GM12878 (cell line): ENCODE data around the gene MEIS1. TPM values are rescaled to one million over a fixed set of nuclear protein-coding genes. Genes with fewer than 3 reads are reported as not detected.

ENCODE experiments used
- ATAC-seq: fragments of 200-7000 bp; cut with Tn5 transposase; 3 replicates; pipeline ENCODE4 v1.9.1; 2020; ENCODE audit warnings: mild to moderate bottlenecking, moderate library complexity
- BruUV-seq: library from RNA; stranded (reverse); fragments of 400-500 nt; replicated peaks from 2 replicates; lab custom pipeline; 2021; lab: Mats Ljungman, UMichigan
- CTCF ChIA-PET: fragments of 300-600 bp; sonication (Branson Sonifier 250); formaldehyde crosslinking; extraction: SDS; loops from one replicate; lab custom pipeline; 2021; ENCODE audit warnings: inconsistent platforms; lab: Yijun Ruan, JAX
- POLR2A ChIA-PET: fragments of 350-600 bp; formaldehyde crosslinking; extraction: SDS; loops from one replicate; lab custom pipeline; 2021; ENCODE audit warnings: inconsistent platforms; lab: Charles Lee
- RAD21 ChIA-PET: fragments of 300-600 bp; sonication (Branson Sonifier 250); formaldehyde crosslinking; loops from one replicate; lab custom pipeline; 2023; ENCODE audit warnings: antibody characterized with exemption; ENCODE audit not compliant: unreplicated experiment; lab: Charles Lee
- SMC1A ChIA-PET: fragments of 300-600 bp; sonication (Branson Sonifier 250); formaldehyde crosslinking; loops from one replicate; lab custom pipeline; 2023; ENCODE audit not compliant: unreplicated experiment, uncharacterized antibody; lab: Charles Lee
- DNase-seq: peaks from one replicate; pipeline ENCODE4 v3.0.0-alpha.2; 2011; ENCODE audit warnings: low read depth, low spot score
- FAIRE-seq: peaks from 3 replicates; lab custom pipeline; 2011; peaks lifted over from hg19 to GRCh38; lab: Jason Lieb, UNC
- H2AFZ ChIP-seq: 2 replicates; pipeline ENCODE4 v1.6.0; 2011; ENCODE audit warnings: low read depth, low read length, control low read depth; ENCODE audit not compliant: control insufficient read depth
- H3K27ac ChIP-seq: 2 replicates; pipeline ENCODE4 v1.5.1; 2011; ENCODE audit warnings: control low read depth; ENCODE audit not compliant: control insufficient read depth, insufficient read depth
- H3K27me3 ChIP-seq, 2 experiments: replicated peaks in 1 of 2; 2 replicates each; pipeline versions ENCODE4 v1.6.0 to v1.6.1; 2011; ENCODE audit warnings: low read length in 1 of 2; ENCODE audit not compliant: control insufficient read depth in 2 of 2, insufficient read depth in 2 of 2
- H3K36me3 ChIP-seq, 2 experiments: 2 replicates each; pipeline ENCODE4 v1.5.1; 2011; ENCODE audit warnings: low read length in 1 of 2; ENCODE audit not compliant: control insufficient read depth in 2 of 2, insufficient read depth in 2 of 2
- H3K4me1 ChIP-seq: 2 replicates; pipeline ENCODE4 v1.6.1; 2011; ENCODE audit warnings: mild to moderate bottlenecking, low read length, moderate library complexity, mixed read lengths; ENCODE audit not compliant: control insufficient read depth, insufficient read depth
- H3K4me2 ChIP-seq: 2 replicates; pipeline ENCODE4 v1.6.0; 2011; ENCODE audit warnings: control low read depth; ENCODE audit not compliant: control insufficient read depth, insufficient read depth
- H3K4me3 ChIP-seq: fragments of 200-600 bp; sonication (generic); 2 replicates; pipeline ENCODE4 v1.5.1; 2016
- H3K79me2 ChIP-seq: 2 replicates; pipeline ENCODE4 v1.6.0; 2011; ENCODE audit warnings: low read length; ENCODE audit not compliant: control insufficient read depth, insufficient read depth
- H3K9ac ChIP-seq: 2 replicates; pipeline ENCODE4 v1.8.0; 2011; ENCODE audit warnings: low read length, control low read depth, mixed read lengths; ENCODE audit not compliant: control insufficient read depth, insufficient read depth
- H3K9me3 ChIP-seq: replicated peaks from 3 replicates; pipeline ENCODE4 v1.5.1; 2011; ENCODE audit warnings: mild to moderate bottlenecking, low read length; ENCODE audit not compliant: control insufficient read depth, insufficient read depth
- H4K20me1 ChIP-seq: 2 replicates; pipeline ENCODE4 v1.6.0; 2011; ENCODE audit not compliant: control insufficient read depth, insufficient read depth
- CBFB ChIP-seq: IDR thresholded peaks from 2 replicates; pipeline ENCODE4 v1.6.1; 2016; ENCODE audit warnings: antibody characterized with exemption, low read depth
- CHD4 ChIP-seq: fragments of 200-600 bp; sonication (generic); IDR thresholded peaks from 2 replicates; pipeline ENCODE4 v1.6.1; 2016; ENCODE audit warnings: mild to moderate bottlenecking
- EGR1 ChIP-seq, 2 experiments: IDR thresholded peaks; 1 replicate in 1 of 2; 2 replicates in 1 of 2; pipeline ENCODE4 v1.6.1; 2011 to 2012; ENCODE audit warnings: low read depth in 2 of 2, low read length in 2 of 2, borderline replicate concordance in 1 of 2, mild to moderate bottlenecking in 1 of 2, moderate library complexity in 1 of 2
- FOXM1 ChIP-seq: IDR thresholded peaks from 2 replicates; pipeline ENCODE4 v1.6.1; 2012; ENCODE audit warnings: low read depth, mild to moderate bottlenecking, inconsistent platforms, low read length, moderate library complexity
- MAX ChIP-seq: IDR thresholded peaks from 2 replicates; pipeline ENCODE4 v1.6.1; 2012; ENCODE audit warnings: low read depth, low read length, improper control_type of control experiment
- MLLT1 ChIP-seq: fragments of 450-650 bp; IDR thresholded peaks from 2 replicates; pipeline ENCODE4 v1.6.1; 2016; ENCODE audit warnings: mild to moderate bottlenecking
- PML ChIP-seq: IDR thresholded peaks from 2 replicates; pipeline ENCODE4 v1.6.1; 2012; ENCODE audit warnings: low read length, inconsistent platforms
- SIX5 ChIP-seq: IDR thresholded peaks from 2 replicates; pipeline ENCODE4 v1.6.1; 2011; ENCODE audit warnings: mild to moderate bottlenecking, low read depth, low read length, moderate library complexity; ENCODE audit not compliant: severe bottlenecking
- SMC3 ChIP-seq: IDR thresholded peaks from 2 replicates; pipeline ENCODE4 v1.6.1; 2011; ENCODE audit warnings: low read length, improper control_type of control experiment, borderline replicate concordance
- SP1 ChIP-seq: IDR thresholded peaks from one replicate; pipeline ENCODE4 v1.6.1; 2011; ENCODE audit warnings: low read depth, low read length
- STAT3 ChIP-seq: IDR thresholded peaks from 2 replicates; pipeline ENCODE4 v1.6.1; 2011; ENCODE audit warnings: low read depth, low read length, improper control_type of control experiment
- SUPT20H ChIP-seq: IDR thresholded peaks from 2 replicates; pipeline ENCODE4 v1.6.1; 2011; ENCODE audit warnings: low read depth, mild to moderate bottlenecking, low read length, moderate library complexity, borderline replicate concordance; ENCODE audit not compliant: control insufficient read depth
- WGBS: methylation state at CpG from one replicate; pipeline ENCODE4 v1.1.6; 2016; ENCODE audit warnings: low lambda C conversion rate; ENCODE audit not compliant: insufficient replicate concordance, insufficient coverage; ENCODE audit errors: missing lambda C conversion rate; 5-methylcytosine and 5-hydroxymethylcytosine counted together
- in situ Hi-C: fragments of 300-500 bp; cut with MboI; formaldehyde crosslinking; loops from 9 replicates; pipeline ENCODE4 v1.14.3; 2018; ENCODE audit warnings: mixed read lengths
- intact Hi-C: fragments of 100-400 bp; cut with micrococcal nuclease; formaldehyde crosslinking; loops from one replicate; pipeline ENCODE4 v1.14.2; 2022; ENCODE audit not compliant: unreplicated experiment
- polyA plus RNA-seq, 11 experiments: library from polyadenylated mRNA; depleted of rRNA in 4 of 11; unstranded in 6 of 11; stranded (reverse) in 5 of 11; fragments of >200 nt; fragmentation: Nextera tagmentation in 4 of 11; fragmentation: Illumina TruSeq in 1 of 11; extraction: Ambion mirVana in 4 of 11; extraction: Trizol in 1 of 11; gene quantifications; 1 replicate in 1 of 11; 2 replicates in 10 of 11; pipeline versions ENCODE4 v1.2.1 to v1.2.3, GENCODE V29; 2011 to 2016; ENCODE audit warnings: inconsistent platforms in 2 of 11, missing spikeins in 2 of 11, low read depth in 1 of 11
- total RNA-seq, 4 experiments: library from RNA; depleted of rRNA in 3 of 4; stranded (reverse); fragments of >200 nt in 3 of 4; fragmentation: Illumina TruSeq in 1 of 4; extraction: Trizol in 1 of 4; gene quantifications; 2 replicates each; pipeline versions ENCODE4 v1.2.1 to v1.2.3, GENCODE V29; 2013 to 2021

MEIS1 gene
- total and polyA plus RNA-seq, 10 of the 15 experiments (the other 5 are each of a cell fraction or from before 2014, with no cell fraction given): 0.04 to 0.31 (median 0.14) TPM; not detected in 6

GRCh38 chr2:66567729-66568128, 132.8 kb downstream of the MEIS1 start:
- Histone ChIP-seq H3K9me3 (no peaks in the 10 kb centered on the region), H3K27ac (no peak overlapping the region), H3K4me3 (no peak overlapping the region), H2AFZ (no peak overlapping the region), H3K9ac (no peak overlapping the region), H3K27me3 (no peaks in the 10 kb centered on the region), H3K79me2 (no peaks in the 10 kb centered on the region), H3K4me2 (no peak overlapping the region), H4K20me1 (no peaks in the 10 kb centered on the region), H3K4me1 (no peaks in the 10 kb centered on the region), H3K36me3 (no peaks in the 10 kb centered on the region)
- ATAC-seq (no peak), FAIRE-seq (no peak), DNase-seq (no peak)
- 28% methylated on average over 2 of the region's 2 CpGs for WGBS
- RAD21 ChIA-PET: no interaction called here
- SMC1A ChIA-PET: interaction anchor here (0.6 kb wide), 1 partner anchor 461 kb away, joined by 3 read pairs; no protein-coding TSS in a partner anchor
- CTCF ChIA-PET: no interaction called here
- in situ Hi-C loops: no loop called here
- intact Hi-C loops: no loop called here
- no TSS peak for BruUV-seq
- POLR2A ChIA-PET: interaction anchor here (0.6 kb wide), 1 partner anchor 54 kb away, joined by 3 read pairs; no protein-coding TSS in a partner anchor
- no peak for TF ChIP-seq SMC3
- TF ChIP-seq EGR1 (IDR thresholded peaks at IDR 0.05; ENCODE audit: borderline replicate concordance in 1 of 2, low read depth in 2 of 2, low read length in 2 of 2): no peak
- no peak for TF ChIP-seq MAX
- TF ChIP-seq MLLT1: no peak
- no peak for TF ChIP-seq SP1
- no peak for TF ChIP-seq FOXM1
- no peak for TF ChIP-seq CBFB
- TF ChIP-seq STAT3: no peak
- no peak for TF ChIP-seq SIX5
- no peak for TF ChIP-seq PML
- no peak for TF ChIP-seq SUPT20H
- no peak for TF ChIP-seq CHD4
